ACC112 (cell line): ENCODE measurements around the gene SLC17A5.
A peak's percentile ranks its signal among the peaks of the same experiment; 100 is the strongest.

Experiments
- H2AFZ ChIP-seq: fragments of 200-600 bp; sonication (generic); one replicate; pipeline ENCODE4 v1.6.0; 2017; ENCODE audit warnings: antibody characterized with exemption, low read length; ENCODE audit not compliant: unreplicated experiment
- H3K27ac ChIP-seq: fragments of 200-600 bp; sonication (generic); 2 replicates; pipeline ENCODE4 v1.5.1; 2014; ENCODE audit warnings: low read depth, mild to moderate bottlenecking, antibody characterized with exemption, low read length, moderate library complexity
- H3K27me3 ChIP-seq: fragments of 200-600 bp; sonication (generic); 2 replicates; pipeline ENCODE4 v1.6.1; 2014; ENCODE audit warnings: mild to moderate bottlenecking, antibody characterized with exemption, low read length, moderate library complexity, mixed read lengths; ENCODE audit not compliant: insufficient read depth
- H3K36me3 ChIP-seq: fragments of 200-600 bp; sonication (generic); 2 replicates; pipeline ENCODE4 v1.6.1; 2016; ENCODE audit warnings: mild to moderate bottlenecking, antibody characterized with exemption, low read length, moderate library complexity, mixed read lengths; ENCODE audit not compliant: insufficient read depth
- H3K4me1 ChIP-seq: fragments of 200-600 bp; sonication (generic); one replicate; pipeline ENCODE4 v1.6.1; 2016; ENCODE audit warnings: low read length, mixed read lengths; ENCODE audit not compliant: insufficient read depth, unreplicated experiment, control insufficient read depth
- H3K4me3 ChIP-seq: fragments of 200-600 bp; sonication (generic); 2 replicates; pipeline ENCODE4 v1.5.1; 2014; ENCODE audit warnings: mild to moderate bottlenecking, low read depth, low read length
- H3K79me2 ChIP-seq: fragments of 200-600 bp; sonication (generic); one replicate; pipeline ENCODE4 v1.6.0; 2016; ENCODE audit warnings: low read length; ENCODE audit not compliant: control insufficient read depth, unreplicated experiment, insufficient read depth

Gene SLC17A5

DNA sequence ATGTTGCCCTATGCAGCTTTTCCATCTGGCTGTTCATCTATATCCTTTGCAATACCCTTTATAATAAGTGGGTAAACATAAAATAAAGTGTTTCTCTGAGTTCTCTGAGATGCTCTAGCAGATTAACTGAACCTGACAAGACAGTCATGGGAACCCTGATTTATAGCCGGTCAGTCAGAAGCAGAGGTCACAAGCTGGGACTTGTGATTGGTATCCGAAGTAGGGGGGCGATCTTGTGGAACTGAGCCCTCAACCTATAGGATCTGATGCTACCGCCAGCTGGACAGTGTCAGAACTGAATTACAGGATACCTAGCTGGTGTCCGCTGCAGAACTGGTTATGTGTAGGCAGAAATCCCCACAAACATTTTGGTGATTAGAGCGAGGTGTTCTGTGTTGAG, 39.0 kb downstream of the SLC17A5 start:
- Histone ChIP-seq H2AFZ (no peak overlapping the region), H3K27me3 (no peaks in the 10 kb centered on the region), H3K4me3 (no peak overlapping the region), H3K27ac (no peak overlapping the region), H3K4me1 (no peaks in the 10 kb centered on the region), H3K36me3 (no peaks in the 10 kb centered on the region), H3K79me2 (no peaks in the 10 kb centered on the region)

DNA sequence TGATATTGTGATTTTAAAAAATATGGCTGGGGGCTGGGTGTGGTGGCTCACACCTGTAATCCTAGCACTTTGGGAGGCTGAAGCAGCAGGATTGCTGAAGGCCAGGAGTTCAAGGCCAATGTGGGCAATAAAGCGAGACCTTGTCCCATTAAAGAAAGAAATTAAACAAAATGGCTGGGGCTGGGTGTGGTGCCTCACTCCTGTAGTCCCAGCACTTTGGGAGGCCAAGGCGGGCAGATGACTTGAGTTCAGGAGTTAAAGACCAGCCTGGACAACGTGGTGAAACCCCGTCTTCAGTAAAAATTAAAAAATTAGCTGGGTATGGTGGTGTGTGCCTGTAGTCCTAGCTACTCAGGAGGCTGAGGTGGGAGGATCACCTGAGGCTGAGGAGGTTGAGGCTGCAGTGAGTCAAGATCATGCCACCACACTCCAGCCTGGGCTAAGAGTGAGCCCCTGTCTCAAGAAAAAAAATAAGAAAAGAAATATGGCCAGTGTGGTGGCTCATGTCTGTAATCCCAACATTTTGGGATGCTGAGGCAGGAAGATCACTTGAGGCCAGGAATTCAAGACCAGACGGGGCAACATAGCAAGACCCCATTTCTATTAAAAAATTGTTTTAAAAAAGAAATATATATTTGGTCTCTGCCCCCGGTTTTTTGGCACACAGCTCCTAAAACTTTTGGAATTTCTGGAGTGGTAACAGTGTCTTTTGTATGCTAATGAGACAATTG, 39.8 kb downstream of the SLC17A5 start:
- no peak overlapping the region for H3K27ac ChIP-seq
- no peaks in the 10 kb centered on the region for H3K27me3 ChIP-seq
- no peaks in the 10 kb centered on the region for H3K4me1 ChIP-seq
- no peaks in the 10 kb centered on the region for H3K79me2 ChIP-seq
- H2AFZ ChIP-seq: no peak overlapping the region
- H3K4me3 ChIP-seq: no peak overlapping the region
- H3K36me3 ChIP-seq: no peaks in the 10 kb centered on the region

DNA sequence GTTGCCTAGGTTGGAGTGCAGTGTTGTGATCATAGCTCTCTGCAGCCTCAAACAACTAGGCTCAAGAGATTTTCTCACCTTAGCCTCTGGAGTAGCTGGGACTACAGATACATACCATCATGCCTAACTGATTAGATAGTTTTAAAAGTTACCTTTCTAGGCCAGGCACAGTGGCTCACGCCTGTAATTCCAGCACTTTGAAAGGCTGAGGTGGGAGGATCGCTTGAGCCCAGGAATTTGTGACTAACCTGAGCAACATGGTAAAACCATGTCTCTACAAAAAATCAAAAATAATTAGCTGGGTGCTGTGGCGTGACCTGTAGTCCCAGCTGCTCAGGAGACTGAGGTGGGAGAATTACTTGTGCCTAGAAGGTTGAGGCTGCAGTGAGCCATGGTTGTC, 41.2 kb downstream of the SLC17A5 start:
- no peaks in the 10 kb centered on the region for H3K4me1 ChIP-seq
- no peak overlapping the region for H3K4me3 ChIP-seq

DNA sequence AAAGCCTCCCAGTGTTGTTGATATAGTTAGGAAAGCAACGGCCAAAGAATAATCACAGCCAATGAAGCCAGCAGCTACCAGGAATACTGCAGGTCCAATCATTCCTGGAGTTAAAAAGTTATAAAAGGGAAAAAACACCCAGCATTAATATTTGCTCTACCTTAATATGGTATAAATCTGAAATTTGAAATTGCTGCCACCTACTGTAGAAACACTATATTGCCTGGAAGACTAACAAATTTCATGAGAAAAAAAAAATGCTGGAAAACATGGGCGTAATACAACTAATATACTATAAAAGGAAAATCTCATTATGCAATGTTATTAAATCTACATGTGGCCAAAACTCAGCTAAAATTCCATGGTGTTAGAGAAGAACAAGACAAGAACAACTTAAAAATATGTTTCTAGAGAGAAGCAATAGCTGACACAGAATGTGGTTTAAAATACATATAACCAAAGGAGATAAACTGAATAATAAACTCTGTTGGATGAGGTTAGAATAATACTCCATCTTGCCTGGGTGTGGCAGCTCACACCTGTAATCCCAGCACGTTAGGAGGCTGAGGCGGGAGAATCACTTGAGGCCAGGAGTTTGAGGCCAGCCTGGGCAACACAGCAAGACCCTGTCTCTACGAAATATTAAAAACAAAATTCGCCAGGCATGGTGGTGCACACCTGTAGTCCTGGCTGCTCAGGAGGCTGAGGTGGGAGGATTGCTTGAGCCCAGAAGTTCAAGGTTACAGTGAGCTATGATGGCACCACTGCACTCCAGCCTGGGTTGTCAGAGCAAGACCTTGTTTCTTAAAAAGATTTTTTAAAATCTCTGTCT, 43.1 kb downstream of the SLC17A5 start:
- H3K27me3 ChIP-seq: no peaks in the 10 kb centered on the region
- H3K4me3 ChIP-seq: no peak overlapping the region
- H2AFZ ChIP-seq: no peak overlapping the region
- no peaks in the 10 kb centered on the region for H3K4me1 ChIP-seq
- H3K79me2 ChIP-seq: no peaks in the 10 kb centered on the region
- no peak overlapping the region for H3K27ac ChIP-seq
- H3K36me3 ChIP-seq: peaks cover 4% of the 10 kb centered on the region

More for the DNA sequence above, 41.2 kb downstream of the SLC17A5 start:
- H3K27me3 ChIP-seq: no peaks in the 10 kb centered on the region
- no peaks in the 10 kb centered on the region for H3K79me2 ChIP-seq
- no peaks in the 10 kb centered on the region; the same call in 1 of the 2 replicates for H3K36me3 ChIP-seq
- no peak overlapping the region for H2AFZ ChIP-seq
- no peak overlapping the region for H3K27ac ChIP-seq

DNA sequence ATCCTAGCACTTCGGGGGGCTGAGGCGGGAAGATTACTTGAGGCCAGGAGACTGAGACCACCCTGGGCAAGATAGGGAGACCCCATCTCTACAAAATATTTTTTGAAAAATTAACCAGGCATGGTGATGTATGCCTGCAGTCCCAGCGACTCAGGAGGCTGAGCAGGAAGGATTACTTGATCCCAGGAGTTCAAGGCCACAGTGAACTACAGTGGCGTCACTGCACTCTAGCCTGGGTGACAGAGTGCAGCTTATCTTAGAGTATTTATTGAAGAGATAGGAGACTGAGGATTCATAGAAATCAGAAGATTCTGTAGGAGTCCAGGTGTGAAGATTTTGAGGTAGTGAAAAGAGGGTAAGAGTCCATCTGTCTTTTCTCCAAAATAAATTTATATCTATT, 45.0 kb downstream of the SLC17A5 start:
- Histone ChIP-seq H3K4me3 (no peak overlapping the region), H3K36me3 (peaks cover 4% of the 10 kb centered on the region), H3K79me2 (no peaks in the 10 kb centered on the region), H2AFZ (no peak overlapping the region), H3K27me3 (no peaks in the 10 kb centered on the region), H3K4me1 (no peaks in the 10 kb centered on the region), H3K27ac (no peak overlapping the region)

DNA sequence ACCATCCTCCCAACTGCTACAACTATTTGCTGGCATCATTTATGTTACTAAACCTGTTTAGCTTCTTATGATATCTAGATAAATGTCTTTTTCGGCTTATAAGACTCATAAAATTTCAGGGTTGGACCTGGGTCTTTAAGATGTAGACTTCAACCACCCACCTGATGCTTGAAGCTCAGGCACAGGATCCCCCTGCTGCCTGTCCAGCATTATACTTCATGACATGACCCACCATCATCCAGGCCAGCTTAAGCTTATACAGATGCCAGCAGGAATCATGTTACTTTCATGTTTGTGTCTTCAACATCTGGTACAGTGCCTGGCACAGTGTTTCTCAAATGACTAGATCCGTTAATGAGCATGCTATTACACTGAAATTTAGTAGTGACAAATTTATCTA, 47.4 kb downstream of the SLC17A5 start:
- no peak overlapping the region for H3K4me3 ChIP-seq
- H3K36me3 ChIP-seq: peaks cover 4% of the 10 kb centered on the region
- no peak overlapping the region for H2AFZ ChIP-seq
- no peak overlapping the region for H3K27ac ChIP-seq
- no peaks in the 10 kb centered on the region for H3K79me2 ChIP-seq
- no peaks in the 10 kb centered on the region for H3K27me3 ChIP-seq
- no peaks in the 10 kb centered on the region for H3K4me1 ChIP-seq

DNA sequence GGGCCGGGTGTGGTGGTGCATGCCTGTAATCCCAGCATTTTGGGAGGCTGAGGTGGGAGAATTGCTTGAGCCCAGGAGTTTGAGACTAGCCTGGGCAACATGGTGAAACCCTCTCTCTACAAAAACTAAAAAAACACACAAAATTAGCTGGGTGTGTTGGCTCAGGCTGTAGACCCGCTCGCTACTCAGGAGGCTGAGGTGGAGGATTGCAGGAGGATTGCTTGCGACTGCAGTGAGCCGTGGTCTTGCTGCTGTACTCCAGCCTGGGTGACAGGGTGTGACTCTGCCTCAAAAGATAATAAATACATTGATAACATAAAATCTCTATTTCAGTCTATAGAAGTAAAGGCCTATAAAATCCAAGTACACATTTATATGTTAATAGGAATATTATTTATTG, 49.3 kb downstream of the SLC17A5 start:
- no peak overlapping the region for H3K4me3 ChIP-seq
- no peak overlapping the region for H3K27ac ChIP-seq
- H3K27me3 ChIP-seq: no peaks in the 10 kb centered on the region
- H3K79me2 ChIP-seq: no peaks in the 10 kb centered on the region
- no peaks in the 10 kb centered on the region for H3K4me1 ChIP-seq
- H2AFZ ChIP-seq: no peak overlapping the region
- peaks cover 4% of the 10 kb centered on the region for H3K36me3 ChIP-seq

DNA sequence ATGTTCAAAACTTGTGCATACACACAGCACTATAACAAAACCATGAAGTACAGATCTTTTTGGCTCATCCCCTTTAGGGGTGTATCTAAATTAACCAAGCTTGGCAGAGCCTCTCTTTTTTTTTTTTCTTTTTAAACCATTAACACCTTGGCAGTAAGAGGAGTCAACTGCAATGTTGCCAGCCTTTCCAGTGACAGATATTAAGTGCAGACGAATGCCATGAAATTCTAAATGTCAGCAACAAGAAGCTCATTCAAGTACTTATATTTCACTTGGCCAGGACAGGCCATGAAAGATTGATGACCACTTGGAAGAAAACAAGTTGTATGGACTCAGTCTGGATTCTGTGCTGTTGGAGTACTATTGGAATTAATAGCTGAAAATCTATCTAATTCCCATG, 49.8 kb downstream of the SLC17A5 start:
- Histone ChIP-seq H3K27me3 (no peaks in the 10 kb centered on the region), H3K4me1 (no peaks in the 10 kb centered on the region), H3K4me3 (no peak overlapping the region), H3K79me2 (no peaks in the 10 kb centered on the region), H3K36me3 (peaks cover 4% of the 10 kb centered on the region), H2AFZ (no peak overlapping the region), H3K27ac (no peak overlapping the region)

DNA sequence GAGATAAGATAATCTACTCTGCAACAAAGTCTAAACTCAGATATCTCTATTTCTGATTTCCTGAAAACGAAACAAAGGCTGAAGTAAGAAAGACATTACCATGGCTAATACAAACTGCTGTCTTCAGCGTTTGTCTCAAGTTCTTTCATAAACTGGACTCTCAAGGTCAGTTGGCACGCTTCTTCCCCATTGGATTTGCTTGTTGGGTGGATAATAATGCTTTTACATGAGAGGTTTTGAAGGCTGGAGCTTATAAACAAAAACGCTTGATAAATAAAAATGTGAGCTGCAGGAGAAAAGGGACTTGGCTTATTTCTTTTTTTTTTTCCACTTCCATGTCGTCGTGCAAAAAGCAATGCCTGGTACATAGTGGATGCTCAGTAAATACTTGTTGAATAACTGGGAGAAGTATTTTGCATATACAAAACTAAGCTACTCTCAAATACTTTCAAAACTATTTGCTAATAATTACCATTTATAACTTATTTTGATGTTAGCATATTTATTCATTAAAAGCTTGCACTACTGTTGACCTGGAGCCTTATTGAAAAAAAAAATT, 67.3 kb downstream of the SLC17A5 start:
- H3K4me3 ChIP-seq: peak overlapping the region; percentile 69
- peak overlapping the region; percentile 89 for H3K27ac ChIP-seq
- H2AFZ ChIP-seq: peak overlapping the region; percentile 30
- no peaks in the 10 kb centered on the region for H3K79me2 ChIP-seq
- H3K27me3 ChIP-seq: no peaks in the 10 kb centered on the region
- H3K4me1 ChIP-seq: peaks cover 6% of the 10 kb centered on the region
- no peaks in the 10 kb centered on the region for H3K36me3 ChIP-seq

DNA sequence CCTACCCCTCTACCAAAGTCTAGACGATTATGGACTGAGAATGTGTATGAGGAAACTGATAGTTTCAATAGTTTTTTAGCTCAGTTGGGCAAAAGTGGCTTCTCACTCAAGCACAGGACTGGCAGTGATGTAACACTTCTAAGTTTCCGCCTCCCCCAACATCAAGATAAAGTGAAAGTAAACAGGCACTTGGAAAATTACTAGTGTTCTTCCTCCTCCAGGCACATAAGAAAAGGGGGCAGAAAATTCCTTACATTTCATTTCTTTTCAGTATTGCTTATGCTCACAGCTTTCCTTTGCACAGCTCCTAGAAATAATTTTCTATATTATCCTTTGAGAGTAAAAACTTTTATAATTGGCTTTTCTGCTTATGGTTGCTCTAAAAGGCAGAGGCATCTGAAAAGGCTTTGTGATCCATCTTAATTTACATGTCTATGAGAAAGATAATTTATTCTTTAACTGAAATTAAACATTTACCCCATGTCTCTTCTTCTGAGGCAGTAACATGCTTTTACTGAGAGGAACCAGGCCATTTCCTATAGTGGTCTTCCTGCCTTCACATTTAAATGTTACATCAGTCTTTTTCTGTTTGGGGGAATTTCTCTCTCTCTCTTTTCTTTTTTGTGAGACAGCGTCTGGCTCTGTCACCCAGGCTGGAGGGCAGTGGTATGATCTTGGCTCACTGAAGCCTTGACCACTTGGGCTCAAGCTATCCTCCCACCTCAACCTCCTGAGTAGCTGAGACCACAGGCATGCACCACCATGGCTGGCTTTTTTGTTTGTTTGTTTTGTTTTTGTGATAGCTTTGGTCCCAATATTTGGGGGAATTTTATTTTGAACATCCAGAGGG, 68.0 kb downstream of the SLC17A5 start:
- Histone ChIP-seq H2AFZ (peak overlapping the region; percentile 57), H3K27me3 (no peaks in the 10 kb centered on the region), H3K36me3 (no peaks in the 10 kb centered on the region), H3K27ac (peak overlapping the region; percentile 89), H3K4me3 (peak overlapping the region; percentile 69), H3K79me2 (no peaks in the 10 kb centered on the region), H3K4me1 (peaks cover 13% of the 10 kb centered on the region)
